PC-9 (cell line): ENCODE data around the gene GOLGA5. TPM values are rescaled to one million over a fixed set of nuclear protein-coding genes. Genes with fewer than 3 reads are reported as not detected.
"Not testable (repeated sequence)": the region's sequence is repeated elsewhere in the genome, so short reads cannot be mapped to it uniquely, and the experiment has no call there.

Experiments
- BruUV-seq: library from RNA; stranded (reverse); fragments of 400-500 nt; replicated peaks from 2 replicates; lab custom pipeline; 2021; lab: Mats Ljungman, UMichigan
- CTCF ChIA-PET: fragments of 300-600 bp; sonication (Branson Sonifier 250); formaldehyde crosslinking; loops from one replicate; lab custom pipeline; 2022; ENCODE audit warnings: antibody characterized with exemption; lab: Charles Lee
- POLR2A ChIA-PET: fragments of 300-600 bp; sonication (Branson Sonifier 250); formaldehyde crosslinking; loops from one replicate; lab custom pipeline; 2022; ENCODE audit warnings: antibody characterized with exemption; ENCODE audit not compliant: unreplicated experiment; lab: Charles Lee
- DNase-seq, 2 experiments: peaks; one replicate each; pipeline versions ENCODE4 v3.0.0 to v3.0.0-alpha.2; 2015 to 2022; ENCODE audit warnings: mixed read lengths in 1 of 2
- H2AFZ ChIP-seq: fragments of 200-600 bp; sonication (generic); 2 replicates; pipeline ENCODE4 v1.8.1; 2017; ENCODE audit warnings: antibody characterized with exemption
- H3F3A ChIP-seq: fragments of 200-600 bp; sonication (generic); 2 replicates; pipeline ENCODE4 v1.8.1; 2017; ENCODE audit warnings: antibody characterized with exemption, mild to moderate bottlenecking, low read depth; ENCODE audit not compliant: insufficient read depth
- H3K27ac ChIP-seq: fragments of 200-600 bp; sonication (generic); 2 replicates; pipeline ENCODE4 v1.6.1; 2016; ENCODE audit warnings: mixed run types
- H3K27me3 ChIP-seq: fragments of 200-600 bp; sonication (generic); 2 replicates; pipeline ENCODE4 v1.6.1; 2016; ENCODE audit warnings: low read depth, mixed run types; ENCODE audit not compliant: insufficient read depth
- H3K36me3 ChIP-seq: fragments of 200-600 bp; sonication (generic); 2 replicates; pipeline ENCODE4 v1.6.1; 2016; ENCODE audit warnings: low read depth, mixed run types
- H3K4me1 ChIP-seq: fragments of 200-600 bp; sonication (generic); replicated peaks from 2 replicates; pipeline ENCODE4 v1.6.1; 2016; ENCODE audit warnings: mixed run types; ENCODE audit not compliant: insufficient read depth
- H3K4me2 ChIP-seq: fragments of 200-600 bp; sonication (generic); 2 replicates; pipeline ENCODE4 v1.6.1; 2017; ENCODE audit warnings: mixed run types
- H3K4me3 ChIP-seq: fragments of 200-600 bp; sonication (generic); 2 replicates; pipeline ENCODE4 v1.6.1; 2016; ENCODE audit warnings: mixed run types
- H3K79me2 ChIP-seq: fragments of 200-600 bp; sonication (generic); 2 replicates; pipeline ENCODE4 v1.6.1; 2017; ENCODE audit warnings: low read depth, mixed run types
- H3K9me2 ChIP-seq: fragments of 200-600 bp; sonication (generic); 2 replicates; pipeline ENCODE4 v1.8.1; 2017; ENCODE audit warnings: mild to moderate bottlenecking; ENCODE audit not compliant: insufficient read depth
- H3K9me3 ChIP-seq: fragments of 200-600 bp; sonication (generic); 2 replicates; pipeline ENCODE4 v1.8.1; 2016; ENCODE audit warnings: low read depth; ENCODE audit not compliant: insufficient read depth
- H4K20me1 ChIP-seq: fragments of 200-600 bp; sonication (generic); 2 replicates; pipeline ENCODE4 v1.8.1; 2017; ENCODE audit not compliant: insufficient read depth
- EZH2 ChIP-seq: fragments of 200-600 bp; sonication (generic); IDR thresholded peaks from 2 replicates; pipeline ENCODE4 v1.8.0; 2017; ENCODE audit warnings: antibody characterized with exemption, low read depth
- intact Hi-C: fragments of 100-400 bp; cut with micrococcal nuclease; formaldehyde crosslinking; loops from one replicate; pipeline ENCODE4 v1.10.0; 2022; ENCODE audit not compliant: unreplicated experiment
- total RNA-seq: library from RNA; stranded (reverse); gene quantifications from 2 replicates; pipeline ENCODE4 v1.2.3, GENCODE V29; 2021
- TF ChIP-seq, protein P1 (sequence below): fragments of 200-600 bp; sonication (generic); conservative IDR thresholded peaks from 2 replicates; pipeline ENCODE4 v1.6.1; 2017; ENCODE audit warnings: mixed run types, antibody characterized with exemption, mild to moderate bottlenecking, moderate library complexity

GOLGA5 gene
- total RNA-seq, 1 experiment from 2014 or later: 22.6 TPM

- POLR2A ChIA-PET: interaction anchor here (0.6 kb wide), 2 partner anchors 11 to 405 kb away, joined by 3 to 4 read pairs; no protein-coding TSS in a partner anchor
- H4K20me1 ChIP-seq: no peaks in the 10 kb centered on the region
- H3K27me3 ChIP-seq: no peaks in the 10 kb centered on the region
- CTCF ChIA-PET: no interaction called here
- H3K9me3 ChIP-seq: no peaks in the 10 kb centered on the region
- no peaks in the 10 kb centered on the region for H3F3A ChIP-seq
- DNase-seq: no peak
- H3K4me1 ChIP-seq: peaks cover 6% of the 10 kb centered on the region; the same call in 1 of the 2 replicates
- H3K36me3 ChIP-seq: no peaks in the 10 kb centered on the region
- no peak overlapping the region for H3K4me3 ChIP-seq
- H3K4me2 ChIP-seq: peak overlapping the region; percentile 41; the same call in 1 of the 2 replicates
- no peaks in the 10 kb centered on the region for H3K9me2 ChIP-seq
- intact Hi-C loops: no loop called here
- TF ChIP-seq EZH2: no peak
- TF ChIP-seq, protein P1, sequence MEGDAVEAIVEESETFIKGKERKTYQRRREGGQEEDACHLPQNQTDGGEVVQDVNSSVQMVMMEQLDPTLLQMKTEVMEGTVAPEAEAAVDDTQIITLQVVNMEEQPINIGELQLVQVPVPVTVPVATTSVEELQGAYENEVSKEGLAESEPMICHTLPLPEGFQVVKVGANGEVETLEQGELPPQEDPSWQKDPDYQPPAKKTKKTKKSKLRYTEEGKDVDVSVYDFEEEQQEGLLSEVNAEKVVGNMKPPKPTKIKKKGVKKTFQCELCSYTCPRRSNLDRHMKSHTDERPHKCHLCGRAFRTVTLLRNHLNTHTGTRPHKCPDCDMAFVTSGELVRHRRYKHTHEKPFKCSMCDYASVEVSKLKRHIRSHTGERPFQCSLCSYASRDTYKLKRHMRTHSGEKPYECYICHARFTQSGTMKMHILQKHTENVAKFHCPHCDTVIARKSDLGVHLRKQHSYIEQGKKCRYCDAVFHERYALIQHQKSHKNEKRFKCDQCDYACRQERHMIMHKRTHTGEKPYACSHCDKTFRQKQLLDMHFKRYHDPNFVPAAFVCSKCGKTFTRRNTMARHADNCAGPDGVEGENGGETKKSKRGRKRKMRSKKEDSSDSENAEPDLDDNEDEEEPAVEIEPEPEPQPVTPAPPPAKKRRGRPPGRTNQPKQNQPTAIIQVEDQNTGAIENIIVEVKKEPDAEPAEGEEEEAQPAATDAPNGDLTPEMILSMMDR: no peak
- H3K27ac ChIP-seq: no peak overlapping the region
- no peaks in the 10 kb centered on the region for H3K79me2 ChIP-seq
- H2AFZ ChIP-seq: peak overlapping the region; percentile 48; the same call in 1 of the 2 replicates
- no TSS peak for BruUV-seq
Observed at GRCh38 chr14:92759679-92760523, 34.2 kb upstream of the GOLGA5 start.

DNA sequence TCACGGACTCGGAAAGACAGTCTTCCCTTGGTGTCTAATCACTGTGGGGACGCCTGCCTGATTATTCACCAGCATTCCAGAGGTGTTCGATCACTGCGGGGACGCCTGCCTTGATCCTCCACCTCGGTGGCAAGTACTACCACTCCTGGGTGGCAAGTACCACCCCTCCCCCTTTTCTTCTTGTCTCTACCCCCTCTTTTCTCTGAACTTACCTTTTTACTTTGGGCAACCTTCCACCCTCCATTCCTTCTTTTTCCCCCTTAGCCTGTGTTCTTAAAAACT, 33.6 kb upstream of the GOLGA5 start:
- CTCF ChIA-PET: no interaction called here

DNA sequence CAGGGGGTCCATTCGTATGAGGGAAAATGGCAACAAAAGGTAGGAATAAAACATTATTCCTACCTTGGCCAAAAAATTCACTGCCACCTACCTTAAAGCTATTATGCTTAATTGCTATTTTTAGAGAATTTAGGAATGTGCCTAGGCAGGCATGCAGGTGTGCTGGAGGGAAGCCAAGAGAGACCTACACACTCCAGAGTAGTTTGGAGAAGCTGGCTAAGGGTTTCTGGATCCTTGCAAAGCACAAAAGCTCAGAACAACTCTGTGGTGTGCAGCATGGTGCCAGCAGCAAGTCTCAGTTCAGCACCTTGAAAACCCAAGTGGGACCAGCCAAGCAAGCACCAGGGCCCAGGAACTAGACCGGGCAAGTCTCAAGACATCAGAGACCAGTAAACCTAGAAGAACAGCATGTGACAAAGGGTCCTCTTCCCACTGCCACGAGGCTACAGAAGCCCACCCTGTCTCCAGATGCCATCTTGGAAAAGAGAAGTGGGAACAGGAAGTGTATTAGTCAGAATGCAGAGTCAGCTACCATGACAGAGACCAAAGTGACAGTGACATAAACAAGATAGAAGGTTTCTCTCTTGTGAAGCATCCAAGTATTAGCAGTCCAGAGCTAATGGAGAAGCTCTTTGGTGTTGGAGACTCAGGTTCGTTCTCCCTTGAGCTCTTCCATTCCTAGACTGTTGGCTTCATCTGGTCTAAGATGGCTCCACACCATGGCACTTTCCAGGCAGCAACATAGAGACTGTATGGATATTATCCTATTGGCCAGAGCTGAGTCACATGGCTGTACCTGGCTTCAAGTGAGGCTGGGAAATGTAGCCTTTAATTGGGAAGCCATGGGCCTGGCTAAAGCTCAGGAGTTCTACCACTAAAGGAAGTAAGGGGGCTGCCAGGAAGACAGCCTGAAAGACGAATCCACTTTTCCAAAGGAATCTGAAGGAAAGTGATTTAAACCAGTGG, 30.2 kb upstream of the GOLGA5 start:
- H3K27ac ChIP-seq, CTCF ChIA-PET, intact Hi-C loops, H3F3A ChIP-seq, H3K4me2 ChIP-seq, H3K79me2 ChIP-seq, H3K9me2 ChIP-seq, H4K20me1 ChIP-seq, H3K4me3 ChIP-seq, H3K27me3 ChIP-seq, H2AFZ ChIP-seq, H3K9me3 ChIP-seq, DNase-seq, H3K36me3 ChIP-seq, BruUV-seq, POLR2A ChIA-PET, H3K4me1 ChIP-seq: not testable (repeated sequence)

More for the DNA sequence above, 33.6 kb upstream of the GOLGA5 start:
- Histone ChIP-seq H3K9me3 (no peaks in the 10 kb centered on the region), H3K27ac (no peak overlapping the region), H2AFZ (peak overlapping the region; percentile 48; the same call in 1 of the 2 replicates), H3K4me1 (peaks cover 6% of the 10 kb centered on the region; the same call in 1 of the 2 replicates), H3F3A (no peaks in the 10 kb centered on the region), H3K4me2 (peak overlapping the region; percentile 41; the same call in 1 of the 2 replicates), H3K79me2 (no peaks in the 10 kb centered on the region), H3K27me3 (no peaks in the 10 kb centered on the region), H3K9me2 (no peaks in the 10 kb centered on the region), H3K4me3 (no peak overlapping the region), H3K36me3 (no peaks in the 10 kb centered on the region), H4K20me1 (no peaks in the 10 kb centered on the region)
- BruUV-seq: no TSS peak
- intact Hi-C loops: no loop called here
- no peak for DNase-seq
- no peak for TF ChIP-seq EZH2
- TF ChIP-seq, protein P1: no peak
- POLR2A ChIA-PET: interaction anchor here (0.6 kb wide), 1 partner anchor 405 kb away, joined by 3 read pairs; no protein-coding TSS in a partner anchor

- not testable (repeated sequence) for BruUV-seq
Observed at GRCh38 chr14:92768236-92768635, 25.9 kb upstream of the GOLGA5 start.

More at GRCh38 chr14:92768236-92768635, 25.9 kb upstream of the GOLGA5 start:
- H3K4me1 ChIP-seq, H3K9me2 ChIP-seq, H4K20me1 ChIP-seq, H3F3A ChIP-seq, H3K79me2 ChIP-seq, intact Hi-C loops, H3K4me2 ChIP-seq, POLR2A ChIA-PET, H3K36me3 ChIP-seq, DNase-seq, H3K27ac ChIP-seq, H3K4me3 ChIP-seq, H2AFZ ChIP-seq, H3K27me3 ChIP-seq, H3K9me3 ChIP-seq, CTCF ChIA-PET: not testable (repeated sequence)
